Epidermal melanocyte (primary cell): ENCODE measurements around the gene ANO2.
"Not testable (repeated sequence)": the region's sequence is repeated elsewhere in the genome, so short reads cannot be mapped to it uniquely, and the experiment has no call there.

ENCODE experiments used
- DNase-seq: peaks from one replicate; pipeline ENCODE4 v3.0.0; 2011; ENCODE audit warnings: low spot score; ENCODE audit not compliant: insufficient read length

The ANO2 gene

GRCh38 chr12:5685935-5686334 lies 259.1 kb downstream of the ANO2 start:
- DNase-seq = no peak

- DNase-seq = no peak
These were observed 260.1 kb downstream of the ANO2 start for GRCh38 chr12:5684989-5685388.

GRCh38 chr12:5682581-5682980 lies 262.5 kb downstream of the ANO2 start:
- no peak for DNase-seq

GRCh38 chr12:5678176-5678575 lies 266.9 kb downstream of the ANO2 start:
- DNase-seq = no peak

GRCh38 chr12:5669624-5670023 lies 275.4 kb downstream of the ANO2 start:
- DNase-seq = not testable (repeated sequence)

GRCh38 chr12:5665615-5666014 lies 279.4 kb downstream of the ANO2 start:
- DNase-seq = no peak

GRCh38 chr12:5661811-5662210 lies 283.2 kb downstream of the ANO2 start:
- DNase-seq = no peak

- DNase-seq = no peak
These were observed 284.8 kb downstream of the ANO2 start for GRCh38 chr12:5660238-5660637.

GRCh38 chr12:5658339-5658941 lies 286.6 kb downstream of the ANO2 start:
- not testable (repeated sequence) for DNase-seq

GRCh38 chr12:5656836-5657235 lies 288.2 kb downstream of the ANO2 start:
- DNase-seq = no peak

- DNase-seq = no peak
These were observed 289.9 kb downstream of the ANO2 start for GRCh38 chr12:5655120-5655519.

GRCh38 chr12:5654019-5654418 lies 291.0 kb downstream of the ANO2 start:
- DNase-seq = no peak

- DNase-seq = no peak
These were observed 294.1 kb downstream of the ANO2 start for GRCh38 chr12:5650829-5651461.

GRCh38 chr12:5650281-5650680 lies 294.8 kb downstream of the ANO2 start:
- no peak for DNase-seq

- no peak for DNase-seq
These were observed 296.2 kb downstream of the ANO2 start for GRCh38 chr12:5648692-5649359.

GRCh38 chr12:5643266-5643665 lies 301.8 kb downstream of the ANO2 start:
- DNase-seq = no peak

GRCh38 chr12:5637698-5638097 lies 307.4 kb downstream of the ANO2 start:
- DNase-seq = no peak

GRCh38 chr12:5636907-5637306 lies 308.2 kb downstream of the ANO2 start:
- no peak for DNase-seq

- no peak for DNase-seq
These were observed 312.0 kb downstream of the ANO2 start for GRCh38 chr12:5633106-5633505.

GRCh38 chr12:5632453-5632852 lies 312.6 kb downstream of the ANO2 start:
- DNase-seq = no peak

- DNase-seq = no peak
These were observed 313.6 kb downstream of the ANO2 start for GRCh38 chr12:5631497-5631896.

- DNase-seq = no peak
These were observed 314.3 kb downstream of the ANO2 start for GRCh38 chr12:5630726-5631125.

GRCh38 chr12:5628501-5628900 lies 316.6 kb downstream of the ANO2 start:
- DNase-seq = no peak
